Glomerular visceral epithelial cell (primary cell): ENCODE measurements around the gene TMEM196.
A peak's percentile ranks its signal among the peaks of the same experiment; 100 is the strongest.

Experiments used
- DNase-seq: peaks from one replicate; pipeline ENCODE4 v3.0.0-alpha.2; 2016; ENCODE audit errors: extremely low spot score

TMEM196 gene

DNA sequence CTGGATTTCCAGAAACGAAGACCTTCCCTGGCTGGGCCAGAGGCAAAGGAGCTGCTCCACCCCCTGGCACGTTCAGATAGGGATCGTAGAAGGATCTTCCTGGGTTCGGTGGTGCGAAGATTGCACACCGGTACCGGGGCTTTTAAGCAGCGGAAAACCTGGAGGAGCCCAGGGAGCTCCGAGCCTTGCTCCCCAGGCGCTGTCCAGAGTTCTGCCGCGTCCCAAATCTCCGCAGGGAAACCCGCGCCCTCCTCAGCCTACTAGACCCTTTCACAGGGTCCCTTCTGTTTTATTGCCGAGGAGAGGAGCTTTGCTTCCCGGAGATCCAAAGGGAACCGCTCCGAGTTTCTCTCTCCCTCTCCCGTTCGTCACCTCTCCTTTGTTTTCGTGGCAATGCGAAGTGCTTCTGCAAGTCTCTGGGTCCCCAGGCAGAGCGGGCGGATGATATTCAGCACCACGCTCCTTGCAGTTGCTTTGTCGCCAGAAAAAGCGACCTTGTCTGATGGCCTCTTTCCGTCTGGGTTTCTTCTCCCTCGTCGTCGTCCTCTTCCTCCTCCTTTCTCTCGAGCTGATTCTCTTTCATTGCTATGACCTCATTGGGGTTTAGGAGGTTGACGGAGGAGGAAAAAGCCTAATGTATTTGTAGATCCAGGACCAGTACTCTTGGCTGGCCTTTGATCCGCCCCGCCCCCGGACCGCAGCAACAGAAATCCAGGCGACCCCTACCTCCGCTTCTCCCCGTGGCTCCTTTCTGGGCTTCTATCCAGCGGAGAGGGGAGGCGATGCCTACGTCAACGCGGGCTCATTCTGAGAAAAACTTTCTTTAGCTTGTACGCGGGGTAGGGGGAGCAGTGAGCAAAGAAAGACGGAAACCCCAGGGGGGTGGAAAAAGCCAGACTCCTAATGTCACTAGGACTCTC, at the start of gene TMEM196:
TSS of gene TMEM196 (minus strand) at position 777 of the 920 bp plus-strand sequence. CDS start 921 bp downstream, outside the sequence.
- DNase-seq, result peak; percentile 43

DNA sequence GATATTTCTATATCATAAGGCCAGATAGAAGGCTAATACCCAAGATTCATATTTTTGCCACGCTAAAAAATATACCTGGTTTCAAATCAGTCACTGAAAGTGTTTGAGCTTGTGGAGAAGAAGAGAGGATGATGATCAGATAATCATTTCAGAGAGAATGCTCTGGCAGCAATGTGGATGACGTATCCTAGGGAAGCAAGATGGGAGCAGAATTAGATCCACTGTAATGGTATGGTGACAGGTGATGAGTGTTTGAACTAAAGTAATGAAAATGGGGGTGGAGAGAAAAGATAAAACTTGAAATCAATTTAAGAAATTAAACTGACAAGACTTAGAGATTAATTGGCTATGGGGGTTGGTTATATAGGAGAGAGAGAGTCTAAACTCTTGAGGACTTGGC, 42.7 kb upstream of the TMEM196 start:
- DNase-seq, result no peak

DNA sequence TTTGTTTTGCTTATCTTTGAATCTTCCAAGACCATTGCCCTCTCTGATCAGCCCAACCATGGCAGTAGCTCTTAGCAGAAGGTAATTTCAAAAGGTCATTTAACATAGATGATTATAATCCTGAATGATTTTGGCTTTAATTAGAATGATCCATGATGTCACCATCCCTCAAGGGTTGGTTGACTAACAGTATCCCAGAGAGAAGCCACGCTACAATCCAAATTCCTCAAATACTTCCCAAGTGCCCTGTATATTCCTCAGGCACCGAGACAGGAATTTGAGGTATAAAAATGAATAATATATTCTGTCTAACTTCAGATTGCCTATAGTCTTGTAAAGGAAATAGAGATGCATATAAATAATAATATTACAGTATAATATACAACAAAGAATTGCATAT, 42.1 kb upstream of the TMEM196 start:
- no peak for DNase-seq

DNA sequence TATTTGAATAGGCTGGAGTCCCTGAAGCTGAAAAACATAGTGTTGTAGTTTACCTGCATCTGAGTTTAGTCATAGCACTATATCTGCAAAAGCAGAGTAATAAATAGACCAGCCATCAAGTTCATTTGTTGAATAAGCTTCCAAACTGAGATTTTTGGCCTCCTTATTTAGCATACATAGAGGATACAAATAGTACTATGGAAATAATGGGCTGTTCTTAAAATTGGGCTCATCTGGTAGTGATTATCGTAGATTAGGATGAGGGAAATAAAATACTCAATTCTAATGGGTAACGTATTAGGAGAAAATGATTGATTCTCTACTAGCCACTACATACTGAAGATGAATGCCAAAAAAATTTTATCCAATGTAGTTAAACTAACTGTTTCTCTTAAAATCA, 41.4 kb upstream of the TMEM196 start:
- DNase-seq, result no peak

DNA sequence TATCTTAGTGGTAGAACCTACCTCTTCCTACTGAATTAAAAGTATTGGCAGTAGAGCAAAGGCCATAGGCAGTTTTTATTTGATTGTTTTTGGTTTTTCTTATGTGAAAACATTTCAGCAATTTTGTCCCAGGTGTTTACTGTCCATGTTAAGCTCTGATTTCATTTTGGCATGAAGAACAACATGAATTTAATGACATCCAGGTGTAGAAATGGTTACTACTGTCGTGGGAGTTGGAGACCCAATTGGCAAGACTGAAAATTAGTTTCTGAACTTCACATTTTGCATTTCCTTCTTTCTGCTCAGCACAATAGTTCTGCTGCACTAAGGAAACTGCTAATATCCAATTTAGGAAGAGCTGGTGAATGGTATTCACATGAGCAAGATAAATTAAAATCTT, 38.0 kb upstream of the TMEM196 start:
- DNase-seq, result no peak

DNA sequence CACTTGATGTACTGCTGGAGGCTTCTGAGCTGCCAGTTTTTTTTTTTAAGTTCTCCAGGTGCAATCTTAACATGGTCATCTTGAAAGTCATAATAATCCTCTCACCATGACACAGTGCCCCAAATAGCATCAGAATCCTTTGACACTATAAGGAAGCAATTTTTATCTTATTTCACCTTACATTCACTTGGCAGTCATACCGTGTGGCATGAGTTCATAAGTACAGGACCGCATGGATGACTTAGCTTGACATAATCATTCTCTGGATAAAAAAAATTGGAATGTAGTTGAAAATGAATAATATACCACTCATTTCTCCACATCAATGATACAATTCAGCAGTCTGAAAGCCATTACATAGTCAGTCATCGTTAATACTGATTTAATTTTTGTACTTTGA, 25.6 kb upstream of the TMEM196 start:
- peak; percentile 22 for DNase-seq

DNA sequence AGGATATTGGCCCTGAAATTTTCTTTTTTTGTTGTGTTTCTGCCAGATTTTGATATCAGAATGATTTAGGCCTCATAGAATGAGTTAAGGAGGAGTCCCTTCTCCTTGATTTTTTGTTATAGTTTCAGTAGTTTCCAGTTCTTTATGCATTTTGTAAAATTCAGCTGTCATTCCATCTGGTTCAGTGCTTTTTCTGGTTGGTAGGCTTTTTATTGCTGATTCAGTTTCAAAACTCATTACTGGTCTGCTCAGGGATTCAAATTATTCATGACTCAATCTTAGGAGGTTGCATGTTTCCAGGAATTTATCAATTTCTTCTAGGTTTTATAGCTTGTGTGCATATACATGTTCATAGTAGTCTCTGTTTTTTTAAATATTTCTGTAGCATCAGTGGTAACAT, 10.1 kb upstream of the TMEM196 start:
- DNase-seq, result no peak

DNA sequence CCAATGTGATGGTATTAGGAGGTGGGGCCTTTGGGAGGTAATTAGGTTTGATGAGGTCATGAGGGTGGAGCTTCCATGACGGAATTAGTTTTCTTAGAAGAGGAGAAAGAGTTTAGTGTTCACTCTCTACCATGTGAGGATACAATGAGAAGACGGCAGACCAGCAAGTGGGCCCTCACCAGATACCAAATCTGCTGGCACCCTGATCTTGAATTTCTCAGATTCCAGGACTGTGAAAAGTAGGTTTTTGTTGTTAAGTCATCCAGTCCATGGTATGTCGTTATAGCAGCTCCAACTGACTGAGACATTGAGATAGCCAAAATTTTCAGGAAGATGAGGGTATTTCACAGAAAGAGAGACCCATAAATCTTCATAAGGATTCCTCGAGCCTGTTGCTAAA, 3.6 kb upstream of the TMEM196 start:
- no peak for DNase-seq

DNA sequence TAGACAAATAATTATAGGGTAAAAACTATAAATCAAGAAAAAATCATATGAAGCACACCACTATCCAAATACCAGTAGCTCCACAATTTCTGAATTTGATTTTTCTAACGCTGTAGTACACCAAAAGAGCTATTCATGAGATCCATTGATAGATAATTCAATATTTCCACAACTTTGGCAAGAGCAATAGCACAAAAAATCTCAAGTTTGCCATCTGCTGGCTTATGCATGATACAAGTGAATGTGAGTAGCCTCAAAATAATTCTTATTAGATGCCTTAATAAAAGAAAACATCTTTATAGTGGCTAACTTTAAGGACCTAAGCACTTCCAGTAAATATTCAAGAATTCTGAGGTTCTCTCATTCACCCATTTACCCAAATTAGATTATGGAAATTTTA, 2.2 kb upstream of the TMEM196 start:
- no peak for DNase-seq

DNA sequence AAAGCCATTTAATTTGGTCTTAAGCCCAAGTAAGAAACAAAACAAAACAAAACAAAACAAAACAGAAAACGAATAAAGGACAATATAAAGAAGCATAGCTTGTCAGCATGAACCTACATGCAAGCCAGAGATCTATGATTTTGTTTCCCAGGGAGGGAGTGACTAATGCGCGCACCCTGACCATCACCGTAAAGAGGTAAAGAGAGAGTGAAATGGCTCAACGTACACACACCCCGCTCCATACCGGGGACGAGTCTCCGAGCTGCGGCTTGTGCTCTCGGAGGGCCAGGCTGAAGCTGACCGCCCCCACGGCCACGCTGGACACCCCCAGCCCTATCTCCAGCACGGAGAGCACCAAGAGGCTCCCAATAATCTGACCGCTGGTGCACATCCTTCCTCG, 1.1 kb downstream of the TMEM196 start:
- peak; percentile 8 for DNase-seq

DNA sequence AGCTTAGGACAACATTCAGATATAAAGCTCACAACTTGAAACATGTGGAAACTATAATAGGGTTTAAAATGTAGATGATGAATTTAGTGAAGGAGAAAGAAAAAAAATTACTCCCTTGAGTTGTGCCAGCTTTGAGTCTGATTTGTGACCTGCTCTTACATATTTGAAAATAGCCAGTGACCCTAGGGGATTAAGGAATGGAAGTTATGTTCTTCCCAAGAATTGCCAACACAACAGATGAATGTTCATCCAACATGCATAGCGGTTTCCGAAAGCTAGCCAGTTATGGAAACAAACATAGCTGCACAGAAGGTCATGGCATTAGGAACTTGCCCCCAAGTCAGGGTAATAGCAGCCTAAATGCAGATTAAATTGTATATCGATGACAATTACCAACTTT, 10.8 kb downstream of the TMEM196 start:
- DNase-seq, result no peak

DNA sequence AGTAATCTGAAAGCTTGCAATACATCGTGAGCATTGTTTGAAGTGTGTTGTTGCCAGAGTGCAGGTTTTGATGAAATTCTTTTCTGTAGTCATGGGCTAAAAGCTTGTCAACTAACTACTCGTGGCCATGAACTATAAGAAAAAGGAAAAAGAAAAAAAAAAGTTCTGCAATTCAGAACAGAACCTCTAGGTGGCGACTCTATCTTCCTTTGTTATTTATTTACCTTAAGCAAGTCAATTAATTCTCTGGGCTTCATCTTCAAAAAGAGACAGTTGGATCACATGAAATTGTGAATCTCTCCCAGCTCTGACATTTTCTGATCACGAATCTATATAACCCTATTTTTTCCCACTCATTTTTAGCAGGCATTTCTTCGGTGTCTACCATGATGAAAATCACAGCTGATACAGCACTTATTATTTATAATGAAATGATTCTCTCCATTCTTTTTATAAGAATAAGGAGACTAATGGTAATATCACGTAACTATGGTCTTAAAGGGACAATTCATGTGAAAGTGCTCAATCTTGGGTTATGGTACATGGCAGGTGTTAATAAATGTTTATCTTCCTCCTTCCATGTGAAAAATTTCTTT, 18.8 kb downstream of the TMEM196 start:
- peak; percentile 64 for DNase-seq

DNA sequence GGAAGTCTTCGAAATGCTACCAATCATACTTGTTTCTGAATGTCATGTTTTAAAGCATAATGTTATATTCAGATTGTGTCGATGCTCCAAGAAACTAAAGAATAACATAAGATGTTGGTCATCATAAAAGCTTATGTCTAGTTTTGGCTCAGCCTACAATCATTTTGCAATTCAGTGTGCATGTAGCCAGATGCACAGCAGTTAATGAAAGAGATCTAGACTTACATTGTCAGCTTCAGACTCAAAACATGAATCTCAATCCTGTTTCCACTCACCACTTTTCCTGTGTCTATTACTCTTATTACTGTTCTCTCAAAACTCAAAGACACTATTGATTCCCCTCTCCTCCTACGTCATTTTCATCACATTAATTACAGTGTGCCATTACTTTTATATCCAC, 21.4 kb downstream of the TMEM196 start:
- no peak for DNase-seq

DNA sequence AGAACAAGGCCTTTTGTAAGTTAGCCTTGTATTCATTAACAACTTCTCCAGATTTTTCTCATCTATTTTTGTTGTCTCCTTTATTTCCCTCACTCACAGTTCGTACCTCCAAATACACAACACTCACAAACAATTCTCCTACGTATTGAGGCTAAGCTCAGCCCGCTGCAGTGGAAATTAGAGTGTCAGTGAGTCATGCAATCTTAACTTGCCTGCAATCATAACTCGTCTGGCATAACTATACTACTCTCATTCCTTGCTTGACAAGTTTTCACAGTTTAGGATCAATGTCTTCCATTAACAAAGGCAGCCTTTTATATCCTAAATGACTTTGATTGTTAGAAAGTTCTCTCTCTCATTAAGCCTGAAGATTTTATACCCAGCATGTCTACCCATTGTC, 23.8 kb downstream of the TMEM196 start:
- DNase-seq, result peak; percentile 21

DNA sequence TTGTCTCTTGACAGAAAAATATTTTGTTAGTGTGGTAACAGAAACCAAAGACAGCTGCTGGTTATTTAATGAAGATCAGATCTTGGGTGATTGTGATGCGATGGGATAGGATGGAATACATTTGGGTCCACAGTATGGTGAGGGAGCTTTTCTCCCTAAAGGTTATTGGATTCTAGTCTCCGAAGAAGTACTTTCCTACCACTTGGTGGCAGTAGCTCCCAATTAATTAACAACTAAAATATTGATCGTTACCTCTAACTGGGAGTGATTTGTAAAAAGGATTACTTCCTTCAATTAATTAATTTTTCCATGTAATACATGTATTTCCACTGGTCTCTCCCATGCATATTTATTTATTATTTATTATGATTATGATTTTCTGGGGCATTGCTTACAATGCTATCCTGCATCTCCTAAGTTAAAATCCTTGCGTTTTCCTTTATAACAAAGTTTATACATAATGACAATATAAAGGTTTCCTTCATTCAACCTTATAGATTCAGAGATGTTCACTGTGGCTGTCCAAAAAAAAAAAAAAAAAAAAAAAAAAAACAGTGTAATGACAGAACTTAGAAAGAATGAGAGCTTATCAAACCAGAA, 25.6 kb downstream of the TMEM196 start:
- DNase-seq, result peak; percentile 52

DNA sequence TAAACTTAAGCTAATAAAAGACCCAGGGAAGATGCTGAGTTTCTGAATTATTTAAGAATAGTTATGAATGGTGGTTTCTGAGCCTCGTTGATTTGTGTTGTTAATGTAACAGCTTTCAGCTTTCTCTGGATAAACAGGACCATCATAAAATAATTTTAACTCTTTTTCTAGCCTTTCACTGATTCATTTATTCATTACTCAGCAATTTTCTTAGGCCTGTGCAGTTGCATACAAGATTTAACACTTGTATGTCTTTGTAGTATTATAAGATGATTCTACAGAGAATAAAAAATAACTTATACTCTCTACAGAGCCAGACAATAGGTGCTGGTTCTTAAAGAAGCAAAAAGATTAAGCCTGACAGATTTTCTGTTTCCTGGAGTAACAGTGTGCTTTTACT, 29.3 kb downstream of the TMEM196 start:
- DNase-seq, result no peak

DNA sequence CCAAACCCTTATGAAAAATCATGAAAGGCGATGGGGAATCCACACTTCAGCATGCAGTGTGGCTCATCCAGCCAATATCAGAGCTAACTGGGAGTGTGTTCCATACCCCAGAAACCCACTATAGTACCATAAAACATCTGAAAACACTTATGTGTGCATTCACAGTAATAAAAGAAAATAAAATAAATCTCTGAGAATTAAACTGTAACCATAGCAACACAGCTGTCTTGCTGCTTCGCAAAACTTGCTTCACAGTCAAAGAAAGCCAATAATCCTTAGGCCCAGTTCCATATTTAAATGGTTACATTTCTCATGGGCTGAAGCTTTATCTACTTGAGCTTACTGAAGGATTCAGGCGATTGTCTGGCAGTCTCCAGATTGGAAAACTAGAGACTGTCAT, 44.7 kb downstream of the TMEM196 start:
- DNase-seq, result no peak

DNA sequence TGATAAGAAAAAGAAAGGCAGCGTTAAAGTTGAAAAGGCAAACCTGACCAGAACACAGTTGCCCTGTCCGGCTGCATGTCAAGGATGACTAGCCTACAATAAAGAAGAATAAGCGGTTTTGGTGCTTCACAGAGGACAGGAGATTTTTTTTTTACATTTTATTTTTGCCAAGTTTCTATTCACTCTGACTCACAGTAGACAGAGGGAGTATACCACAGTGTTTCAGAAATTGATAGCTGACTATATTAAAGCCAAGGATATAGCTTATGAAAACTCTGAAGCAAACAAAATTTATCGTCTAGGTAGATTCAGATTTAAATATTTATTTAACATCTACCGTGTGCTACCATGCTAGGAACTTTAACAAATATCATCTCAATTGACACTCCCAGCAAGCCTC, 47.6 kb downstream of the TMEM196 start:
- no peak for DNase-seq

DNA sequence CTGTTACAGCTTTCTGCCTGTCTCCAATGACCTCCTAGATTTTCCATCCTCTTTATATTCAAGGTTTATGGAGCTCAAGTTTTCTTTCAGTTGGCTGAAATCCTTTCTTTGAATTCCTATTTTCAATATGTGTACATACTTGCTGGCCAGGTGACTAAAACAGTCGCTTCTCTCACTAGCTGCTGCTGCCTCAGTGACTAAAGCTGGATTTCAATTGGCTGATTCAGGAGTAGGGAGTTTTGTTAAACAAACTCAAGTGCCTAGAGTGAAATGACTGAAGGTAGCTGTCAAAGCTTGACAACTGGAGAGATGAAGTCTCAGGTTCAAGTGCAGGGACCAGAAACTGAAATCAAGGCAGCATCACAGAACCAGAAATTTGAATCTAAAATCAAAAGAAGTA, 57.9 kb downstream of the TMEM196 start:
- DNase-seq, result no peak

DNA sequence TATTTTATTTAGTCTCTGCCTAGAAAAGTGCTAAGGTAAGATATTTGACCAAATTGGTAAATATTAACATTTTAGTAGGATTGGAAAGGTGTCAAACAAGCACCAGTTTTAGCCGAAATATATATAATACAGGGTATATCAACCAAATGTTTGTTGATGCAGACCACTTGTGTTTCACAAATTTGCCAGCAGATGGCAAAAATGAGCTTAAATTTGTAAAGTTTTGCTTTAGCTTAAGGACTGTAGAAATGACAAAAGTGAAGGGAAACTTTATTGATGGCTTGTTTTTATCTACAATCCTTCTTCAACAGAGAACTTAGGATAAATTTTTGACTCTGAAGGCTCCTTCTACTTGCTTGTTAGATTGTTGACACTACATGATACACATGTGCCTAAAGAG, 59.7 kb downstream of the TMEM196 start:
- peak; percentile 56 for DNase-seq

DNA sequence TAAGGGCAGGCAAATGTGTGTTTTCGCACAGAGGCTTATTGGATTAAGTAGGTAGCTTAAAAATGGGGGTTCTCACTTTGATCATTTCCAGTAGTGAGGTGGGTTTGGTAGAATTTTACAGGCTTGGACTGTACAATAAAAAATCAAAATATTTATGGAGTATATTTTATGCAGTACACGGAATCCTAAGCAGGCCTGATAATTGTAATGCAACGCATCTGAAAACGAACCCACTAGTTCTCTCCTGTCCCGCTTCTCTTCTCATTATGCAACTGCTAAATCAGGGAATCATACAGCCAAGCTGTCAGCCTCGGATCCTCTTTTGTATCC, 64.2 kb downstream of the TMEM196 start:
- DNase-seq, result no peak

DNA sequence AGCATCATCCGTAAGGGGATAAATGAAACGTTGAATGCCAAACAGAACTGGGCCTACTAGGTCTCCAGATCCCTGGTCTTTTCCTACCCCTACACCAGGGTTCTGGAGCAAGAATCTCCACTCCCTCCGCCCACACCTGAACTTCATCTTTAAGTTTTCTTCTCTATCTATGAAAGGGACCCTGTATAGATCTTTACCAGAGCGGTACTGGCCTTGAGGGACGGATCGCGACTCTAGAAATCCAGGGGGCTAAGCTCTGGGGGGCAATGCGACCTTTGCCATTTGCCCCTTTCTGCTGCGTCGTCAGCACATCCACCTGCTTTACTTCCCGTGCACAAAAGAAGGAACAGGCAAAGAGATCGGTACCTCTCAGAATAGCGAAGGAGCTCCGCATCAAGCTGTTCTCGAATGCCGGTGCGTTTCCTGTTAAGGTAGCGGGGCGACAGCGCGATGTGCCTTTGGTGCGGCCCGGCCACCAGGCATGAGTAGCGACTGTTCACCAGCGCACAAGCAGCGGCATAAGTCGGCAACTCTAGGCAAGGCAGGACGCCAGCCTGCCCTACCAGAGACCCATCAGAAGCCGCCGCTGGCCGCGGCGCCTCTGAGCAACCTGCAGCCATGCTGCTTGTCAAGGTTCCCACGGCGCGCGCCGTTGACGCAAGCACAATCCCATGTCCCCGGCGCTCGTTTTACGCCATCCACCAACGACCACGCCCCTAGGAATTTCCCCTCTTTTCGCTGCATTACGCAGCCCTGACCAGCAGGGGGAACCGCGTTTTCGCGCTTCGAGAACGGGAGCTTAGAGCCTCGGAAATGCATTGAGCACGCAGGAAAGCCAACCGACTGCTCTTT, 64.8 kb downstream of the TMEM196 start, which contains the start of gene POLR1F:
TSS of gene POLR1F (minus strand) at position 641 of the 852 bp plus-strand sequence. CDS start at position 620, 21 bp downstream.
- peak; percentile 94 for DNase-seq
